ENCODE data around the gene ADAMTS16. TPM values are rescaled to one million over a fixed set of nuclear protein-coding genes. Genes with fewer than 3 reads are reported as not detected.
"Not testable (repeated sequence)": the region's sequence is repeated elsewhere in the genome, so short reads cannot be mapped to it uniquely, and the experiment has no call there.

ADAMTS16 gene
- total RNA-seq, 3 donors from 2014 or later = 0.15 to 1.3 (median 0.33) TPM

GRCh38 chr5:5135957-5136676, 4.0 kb upstream of the ADAMTS16 start:
- Histone ChIP-seq H3K27me3 (peaks cover 5 to 19% of the 10 kb centered on the region in 2 donors), H3K27ac (no peak overlapping the region), H3K9me3 (no peaks in the 10 kb centered on the region), H3K4me1 (peaks cover 0 to 3% of the 10 kb centered on the region in 2 donors), H3K4me3 (no peak overlapping the region), H3K36me3 (no peaks in the 10 kb centered on the region)
- intact Hi-C loops (cut with DNase I; ENCODE audit: low total_unique reads) = no loop called here
- TF ChIP-seq POLR2A (IDR thresholded peaks at IDR 0.05) (no peak), POLR2AphosphoS5 (IDR thresholded peaks at IDR 0.05) (no peak), CTCF (IDR thresholded peaks at IDR 0.05) (no peak)
- no peak for DNase-seq (ENCODE audit: low spot score in 2 of 2)

- intact Hi-C loops (cut with DNase I; ENCODE audit: low total_unique reads); H3K36me3 ChIP-seq; DNase-seq (ENCODE audit: low spot score in 2 of 2); H3K4me1 ChIP-seq; H3K27ac ChIP-seq; H3K9me3 ChIP-seq; H3K4me3 ChIP-seq: not testable (repeated sequence)
- peaks cover 5 to 23% of the 10 kb centered on the region in 2 donors for H3K27me3 ChIP-seq
These were observed 2.3 kb upstream of the ADAMTS16 start for GRCh38 chr5:5137851-5138250.

DNA sequence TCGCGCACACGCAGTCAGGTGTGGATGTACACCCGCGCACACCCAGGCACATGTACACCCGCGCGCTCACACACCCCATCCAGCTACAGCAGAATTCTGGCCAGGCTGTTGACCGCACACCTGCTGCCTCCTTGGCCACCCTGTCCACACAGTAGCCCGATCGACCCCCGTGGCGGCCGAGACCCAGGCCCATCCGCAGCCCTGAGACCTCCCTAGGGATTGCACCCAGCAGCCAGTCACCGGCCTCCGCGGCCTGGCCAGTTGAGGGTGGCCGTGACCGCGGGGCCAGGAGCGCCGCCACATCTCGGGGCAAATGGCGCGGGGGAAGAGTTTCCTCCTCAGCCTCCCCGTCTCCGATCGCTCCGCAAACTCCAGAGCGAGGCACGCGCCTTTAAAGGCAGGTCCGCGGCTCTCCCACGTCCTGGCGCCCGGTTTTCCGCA, 774 bp upstream of the ADAMTS16 start:
- Histone ChIP-seq H3K27me3 (peaks cover 5 to 23% of the 10 kb centered on the region in 2 donors), H3K9me3 (no peaks in the 10 kb centered on the region), H3K4me3 (peak overlapping the region; percentile 42 to 66 (median 44)), H3K4me1 (peaks cover 0 to 3% of the 10 kb centered on the region in 2 donors), H3K27ac (no peak overlapping the region), H3K36me3 (no peaks in the 10 kb centered on the region)
- no peak for DNase-seq (ENCODE audit: low spot score in 2 of 2)
- TF ChIP-seq CTCF (IDR thresholded peaks at IDR 0.05) (no peak), POLR2A (IDR thresholded peaks at IDR 0.05) (no peak), POLR2AphosphoS5 (IDR thresholded peaks at IDR 0.05) (no peak)
- intact Hi-C loops (cut with DNase I; ENCODE audit: low total_unique reads) = no loop called here

DNA sequence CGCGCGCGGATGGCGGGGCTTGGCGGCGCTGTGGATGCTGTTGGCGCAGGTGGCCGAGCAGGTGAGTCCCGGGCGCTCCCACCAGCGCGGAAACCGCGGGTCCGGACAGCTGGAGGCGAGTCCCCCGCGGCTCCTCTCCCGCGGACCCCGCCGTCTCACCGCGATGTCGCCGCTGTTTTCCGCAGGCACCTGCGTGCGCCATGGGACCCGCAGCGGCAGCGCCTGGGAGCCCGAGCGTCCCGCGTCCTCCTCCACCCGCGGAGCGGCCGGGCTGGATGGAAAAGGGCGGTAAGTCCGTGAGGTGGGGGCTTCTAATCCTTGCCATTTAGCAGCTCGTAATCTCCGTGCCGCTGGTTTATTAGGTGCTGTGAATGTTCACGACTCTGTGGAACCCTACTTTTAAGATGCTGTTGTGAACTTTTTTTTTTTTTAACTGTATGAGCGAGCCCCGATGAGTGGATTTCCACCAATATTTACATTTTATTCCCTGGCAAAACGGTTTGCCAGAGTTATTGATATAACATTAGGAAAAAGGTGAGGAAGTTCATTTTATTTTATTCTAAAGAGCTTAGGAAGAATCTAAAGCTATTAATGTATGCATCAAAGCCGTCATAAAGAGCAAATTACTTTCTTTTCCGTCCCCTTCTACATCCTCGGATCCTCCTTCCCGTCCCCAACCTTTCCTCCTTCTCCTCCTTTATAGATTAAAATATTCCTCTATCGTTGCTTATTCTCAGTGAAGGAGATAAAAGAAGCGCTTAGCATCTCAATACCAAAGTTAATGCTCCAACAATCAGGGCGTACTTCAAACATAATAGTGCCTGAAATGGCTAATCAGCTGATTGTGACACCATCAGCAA, 579 bp downstream of the ADAMTS16 start:
- Histone ChIP-seq H3K36me3 (no peaks in the 10 kb centered on the region), H3K9me3 (no peaks in the 10 kb centered on the region), H3K27ac (no peak overlapping the region), H3K4me1 (peaks cover 0 to 3% of the 10 kb centered on the region in 2 donors), H3K27me3 (peaks cover 5 to 23% of the 10 kb centered on the region in 2 donors), H3K4me3 (peak overlapping the region; percentile 42 to 66 (median 44))
- DNase-seq (ENCODE audit: low spot score in 2 of 2) = no peak
- intact Hi-C loops (cut with DNase I; ENCODE audit: low total_unique reads) = no loop called here
- no peak for TF ChIP-seq POLR2A (IDR thresholded peaks at IDR 0.05)
- no peak for TF ChIP-seq CTCF (IDR thresholded peaks at IDR 0.05)
- TF ChIP-seq POLR2AphosphoS5 (IDR thresholded peaks at IDR 0.05) = no peak

DNA sequence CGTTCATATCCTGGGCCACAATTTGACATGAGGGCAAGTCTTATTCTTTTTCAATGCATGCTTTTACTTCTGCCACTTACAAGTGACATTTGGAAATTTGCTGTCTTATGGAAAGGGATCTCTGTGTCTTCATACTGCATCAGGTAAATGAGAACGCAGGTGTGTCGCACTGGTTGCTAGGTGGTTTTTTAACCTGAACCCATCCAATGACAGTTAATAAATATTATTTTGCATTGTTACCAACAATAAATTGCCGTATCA, 1.1 kb downstream of the ADAMTS16 start:
- Histone ChIP-seq H3K36me3 (no peaks in the 10 kb centered on the region), H3K27ac (no peak overlapping the region), H3K9me3 (no peaks in the 10 kb centered on the region), H3K27me3 (peaks cover 5 to 23% of the 10 kb centered on the region in 2 donors), H3K4me1 (peaks cover 0 to 3% of the 10 kb centered on the region in 2 donors), H3K4me3 (peak overlapping the region in 2 of 3 donors; percentile 44 to 66)
- intact Hi-C loops (cut with DNase I; ENCODE audit: low total_unique reads) = no loop called here
- no peak for TF ChIP-seq POLR2AphosphoS5 (IDR thresholded peaks at IDR 0.05)
- no peak for TF ChIP-seq CTCF (IDR thresholded peaks at IDR 0.05)
- TF ChIP-seq POLR2A (IDR thresholded peaks at IDR 0.05) = no peak
- DNase-seq (ENCODE audit: low spot score in 2 of 2) = no peak
